GM23338 (cell line): ENCODE measurements around the gene EGFL7. TPM values are rescaled to one million over a fixed set of nuclear protein-coding genes. Genes with fewer than 3 reads are reported as not detected.
A peak's percentile ranks its signal among the peaks of the same experiment; 100 is the strongest.

Experiments used
- ATAC-seq: fragments of 200-7000 bp; cut with Tn5 transposase; 3 replicates; pipeline ENCODE4 v1.9.1; 2020
- DNase-seq: peaks from one replicate; pipeline ENCODE4 v3.0.0-alpha.2; 2015; ENCODE audit warnings: low spot score
- H2AFZ ChIP-seq: fragments of 200-600 bp; sonication (generic); 2 replicates; pipeline ENCODE4 v1.8.0; 2016; ENCODE audit warnings: antibody characterized with exemption, mild to moderate bottlenecking, moderate library complexity
- H3F3A ChIP-seq: fragments of 200-600 bp; sonication (generic); replicated peaks from 2 replicates; pipeline ENCODE4 v1.8.0; 2017; ENCODE audit warnings: antibody characterized with exemption, mixed run types, low read depth
- H3K27ac ChIP-seq: fragments of 200-600 bp; sonication (generic); 2 replicates; pipeline ENCODE4 v1.6.1; 2016; ENCODE audit warnings: low read depth
- H3K27me3 ChIP-seq: fragments of 200-600 bp; sonication (generic); 2 replicates; pipeline ENCODE4 v1.8.0; 2016; ENCODE audit warnings: mild to moderate bottlenecking, mixed run types, moderate library complexity; ENCODE audit not compliant: insufficient read depth
- H3K36me3 ChIP-seq: fragments of 200-600 bp; sonication (generic); 2 replicates; pipeline ENCODE4 v1.8.0; 2016; ENCODE audit warnings: mild to moderate bottlenecking; ENCODE audit not compliant: insufficient read depth
- H3K4me1 ChIP-seq: fragments of 200-600 bp; sonication (generic); 2 replicates; pipeline ENCODE4 v1.8.0; 2016; ENCODE audit warnings: mild to moderate bottlenecking, moderate library complexity; ENCODE audit not compliant: insufficient read depth
- H3K4me2 ChIP-seq: fragments of 200-600 bp; sonication (generic); 2 replicates; pipeline ENCODE4 v1.7.1; 2017; ENCODE audit warnings: mixed run types
- H3K4me3 ChIP-seq: fragments of 200-600 bp; sonication (generic); 2 replicates; pipeline ENCODE4 v1.6.1; 2016; ENCODE audit warnings: mixed run types
- H3K79me2 ChIP-seq: fragments of 200-600 bp; sonication (generic); replicated peaks from 2 replicates; pipeline ENCODE4 v1.8.0; 2017; ENCODE audit warnings: mild to moderate bottlenecking; ENCODE audit not compliant: insufficient read depth
- H3K9me2 ChIP-seq: fragments of 200-600 bp; sonication (generic); 2 replicates; pipeline ENCODE4 v1.8.0; 2017; ENCODE audit not compliant: insufficient read depth
- H4K20me1 ChIP-seq: fragments of 200-600 bp; sonication (generic); replicated peaks from 2 replicates; pipeline ENCODE4 v1.8.0; 2017; ENCODE audit warnings: mild to moderate bottlenecking; ENCODE audit not compliant: insufficient read depth
- H3K27ac Mint-ChIP-seq: 2 replicates; pipeline ENCODE4 v1.8.0; 2020; ENCODE audit warnings: inconsistent platforms, mild to moderate bottlenecking, moderate library complexity, mixed read lengths
- H3K27me3 Mint-ChIP-seq: 3 replicates; pipeline ENCODE4 v1.8.0; 2022; ENCODE audit warnings: low read depth, mild to moderate bottlenecking, moderate library complexity, mixed read lengths, inconsistent platforms; ENCODE audit not compliant: insufficient read depth, poor library complexity
- H3K36me3 Mint-ChIP-seq: 3 replicates; pipeline ENCODE4 v1.8.0; 2021; ENCODE audit warnings: low read depth, mild to moderate bottlenecking, inconsistent platforms, moderate library complexity, mixed read lengths
- H3K4me1 Mint-ChIP-seq: 3 replicates; pipeline ENCODE4 v1.8.0; 2020; ENCODE audit warnings: mild to moderate bottlenecking, inconsistent platforms, mixed read lengths
- H3K4me3 Mint-ChIP-seq: 3 replicates; pipeline ENCODE4 v1.8.0; 2021; ENCODE audit warnings: moderate library complexity, mild to moderate bottlenecking, inconsistent platforms, mixed read lengths
- H3K9me3 Mint-ChIP-seq: 3 replicates; pipeline ENCODE4 v1.8.0; 2020; ENCODE audit warnings: moderate library complexity, mild to moderate bottlenecking, inconsistent platforms, mixed read lengths
- CREB1 ChIP-seq: fragments of 250-450 bp; sonication (Bioruptor Pico); IDR thresholded peaks from 2 replicates; pipeline ENCODE4 v1.5.0; 2020; ENCODE audit warnings: low read depth, mild to moderate bottlenecking, moderate library complexity
- CTCF ChIP-seq, 2 experiments: fragments of 200-600 bp in 1 of 2; sonication (generic) in 1 of 2; conservative IDR thresholded peaks; 2 replicates each; pipeline versions ENCODE4 v1.5.1 to v1.6.1; 2016 to 2017; ENCODE audit warnings: antibody characterized with exemption in 2 of 2, low read depth in 2 of 2, mild to moderate bottlenecking in 2 of 2, moderate library complexity in 1 of 2
- EZH2 ChIP-seq: fragments of 200-600 bp; sonication (generic); IDR thresholded peaks from one replicate; pipeline ENCODE4 v1.8.0; 2017; ENCODE audit warnings: antibody characterized with exemption, mild to moderate bottlenecking, low read depth; ENCODE audit not compliant: unreplicated experiment
- EZH2phosphoT487 ChIP-seq: fragments of 200-600 bp; sonication (generic); IDR thresholded peaks from one replicate; pipeline ENCODE4 v1.8.1; 2018; ENCODE audit warnings: antibody characterized with exemption; ENCODE audit not compliant: unreplicated experiment
- JUNB ChIP-seq: IDR thresholded peaks from one replicate; pipeline ENCODE4 v1.6.1; 2016; ENCODE audit warnings: antibody characterized with exemption; ENCODE audit not compliant: unreplicated experiment
- NANOG ChIP-seq: IDR thresholded peaks from 2 replicates; pipeline ENCODE4 v1.6.1; 2016; ENCODE audit warnings: antibody characterized with exemption, borderline replicate concordance
- POLR2AphosphoS5 ChIP-seq: IDR thresholded peaks from 2 replicates; pipeline ENCODE4 v1.6.1; 2016; ENCODE audit warnings: antibody characterized with exemption, low read depth
- REST ChIP-seq: IDR thresholded peaks from one replicate; pipeline ENCODE4 v1.6.1; 2018; ENCODE audit warnings: antibody characterized with exemption; ENCODE audit not compliant: unreplicated experiment
- STAT1 ChIP-seq: IDR thresholded peaks from one replicate; pipeline ENCODE4 v1.6.1; 2016; ENCODE audit warnings: antibody characterized with exemption; ENCODE audit not compliant: unreplicated experiment
- ZNF114 ChIP-seq: fragments of 250-450 bp; sonication (Bioruptor Pico); IDR thresholded peaks from 2 replicates; pipeline ENCODE4 v1.5.0; 2020; ENCODE audit warnings: mild to moderate bottlenecking, moderate library complexity
- ZNF331 ChIP-seq: fragments of 250-450 bp; sonication (Bioruptor Pico); IDR thresholded peaks from 2 replicates; pipeline ENCODE4 v1.5.0; 2020; ENCODE audit warnings: low read depth, mild to moderate bottlenecking, moderate library complexity
- polyA plus RNA-seq: library from polyadenylated mRNA; unstranded; fragments of >200 nt; fragmentation: Nextera tagmentation; extraction: Ambion mirVana; gene quantifications from 2 replicates; pipeline ENCODE4 v1.2.1, GENCODE V29; 2016
- total RNA-seq: library from RNA; depleted of rRNA; stranded (reverse); fragments of >200 nt; shearing (Covaris generic); gene quantifications from 2 replicates; pipeline ENCODE4 v1.2.3, GENCODE V29; 2014
- TF ChIP-seq, protein P1 (sequence below): IDR thresholded peaks from 2 replicates; pipeline ENCODE4 v1.6.1; 2016; ENCODE audit warnings: antibody characterized with exemption
- TF ChIP-seq, protein P2 (sequence below): fragments of 250-450 bp; sonication (Bioruptor Pico); IDR thresholded peaks from 2 replicates; pipeline ENCODE4 v1.5.0; 2020; ENCODE audit warnings: mild to moderate bottlenecking, moderate library complexity

Gene EGFL7
- total and polyA plus RNA-seq, 2 experiments from 2014 or later, result 44.4 to 60.8 TPM

- Histone ChIP-seq H3K79me2 (no peaks in the 10 kb centered on the region), H3K4me3 (peak overlapping the region; percentile 45; the same call in 1 of the 2 replicates), H3K9me2 (no peaks in the 10 kb centered on the region), H3K27me3 (no peaks in the 10 kb centered on the region), H3K36me3 (no peaks in the 10 kb centered on the region), H3K4me2 (peak overlapping the region; percentile 70; the same call in 1 of the 2 replicates), H3K27ac (no peak overlapping the region), H2AFZ (peak overlapping the region; percentile 96), H3F3A (no peaks in the 10 kb centered on the region; the same call in 1 of the 2 replicates), H4K20me1 (no peaks in the 10 kb centered on the region), H3K4me1 (no peaks in the 10 kb centered on the region; the same call in 1 of the 2 replicates)
- DNase-seq (no peak), ATAC-seq (no peak)
- no peak overlapping the region for H3K4me3 Mint-ChIP-seq
- no peak for TF ChIP-seq REST
- no peak for TF ChIP-seq ZNF114 (CRISPR knock-in tag)
- TF ChIP-seq STAT1, result no peak
- TF ChIP-seq NANOG, result no peak
- TF ChIP-seq, protein P1, sequence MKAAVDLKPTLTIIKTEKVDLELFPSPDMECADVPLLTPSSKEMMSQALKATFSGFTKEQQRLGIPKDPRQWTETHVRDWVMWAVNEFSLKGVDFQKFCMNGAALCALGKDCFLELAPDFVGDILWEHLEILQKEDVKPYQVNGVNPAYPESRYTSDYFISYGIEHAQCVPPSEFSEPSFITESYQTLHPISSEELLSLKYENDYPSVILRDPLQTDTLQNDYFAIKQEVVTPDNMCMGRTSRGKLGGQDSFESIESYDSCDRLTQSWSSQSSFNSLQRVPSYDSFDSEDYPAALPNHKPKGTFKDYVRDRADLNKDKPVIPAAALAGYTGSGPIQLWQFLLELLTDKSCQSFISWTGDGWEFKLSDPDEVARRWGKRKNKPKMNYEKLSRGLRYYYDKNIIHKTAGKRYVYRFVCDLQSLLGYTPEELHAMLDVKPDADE, result no peak
- no peak for TF ChIP-seq CREB1
- TF ChIP-seq, protein P2, sequence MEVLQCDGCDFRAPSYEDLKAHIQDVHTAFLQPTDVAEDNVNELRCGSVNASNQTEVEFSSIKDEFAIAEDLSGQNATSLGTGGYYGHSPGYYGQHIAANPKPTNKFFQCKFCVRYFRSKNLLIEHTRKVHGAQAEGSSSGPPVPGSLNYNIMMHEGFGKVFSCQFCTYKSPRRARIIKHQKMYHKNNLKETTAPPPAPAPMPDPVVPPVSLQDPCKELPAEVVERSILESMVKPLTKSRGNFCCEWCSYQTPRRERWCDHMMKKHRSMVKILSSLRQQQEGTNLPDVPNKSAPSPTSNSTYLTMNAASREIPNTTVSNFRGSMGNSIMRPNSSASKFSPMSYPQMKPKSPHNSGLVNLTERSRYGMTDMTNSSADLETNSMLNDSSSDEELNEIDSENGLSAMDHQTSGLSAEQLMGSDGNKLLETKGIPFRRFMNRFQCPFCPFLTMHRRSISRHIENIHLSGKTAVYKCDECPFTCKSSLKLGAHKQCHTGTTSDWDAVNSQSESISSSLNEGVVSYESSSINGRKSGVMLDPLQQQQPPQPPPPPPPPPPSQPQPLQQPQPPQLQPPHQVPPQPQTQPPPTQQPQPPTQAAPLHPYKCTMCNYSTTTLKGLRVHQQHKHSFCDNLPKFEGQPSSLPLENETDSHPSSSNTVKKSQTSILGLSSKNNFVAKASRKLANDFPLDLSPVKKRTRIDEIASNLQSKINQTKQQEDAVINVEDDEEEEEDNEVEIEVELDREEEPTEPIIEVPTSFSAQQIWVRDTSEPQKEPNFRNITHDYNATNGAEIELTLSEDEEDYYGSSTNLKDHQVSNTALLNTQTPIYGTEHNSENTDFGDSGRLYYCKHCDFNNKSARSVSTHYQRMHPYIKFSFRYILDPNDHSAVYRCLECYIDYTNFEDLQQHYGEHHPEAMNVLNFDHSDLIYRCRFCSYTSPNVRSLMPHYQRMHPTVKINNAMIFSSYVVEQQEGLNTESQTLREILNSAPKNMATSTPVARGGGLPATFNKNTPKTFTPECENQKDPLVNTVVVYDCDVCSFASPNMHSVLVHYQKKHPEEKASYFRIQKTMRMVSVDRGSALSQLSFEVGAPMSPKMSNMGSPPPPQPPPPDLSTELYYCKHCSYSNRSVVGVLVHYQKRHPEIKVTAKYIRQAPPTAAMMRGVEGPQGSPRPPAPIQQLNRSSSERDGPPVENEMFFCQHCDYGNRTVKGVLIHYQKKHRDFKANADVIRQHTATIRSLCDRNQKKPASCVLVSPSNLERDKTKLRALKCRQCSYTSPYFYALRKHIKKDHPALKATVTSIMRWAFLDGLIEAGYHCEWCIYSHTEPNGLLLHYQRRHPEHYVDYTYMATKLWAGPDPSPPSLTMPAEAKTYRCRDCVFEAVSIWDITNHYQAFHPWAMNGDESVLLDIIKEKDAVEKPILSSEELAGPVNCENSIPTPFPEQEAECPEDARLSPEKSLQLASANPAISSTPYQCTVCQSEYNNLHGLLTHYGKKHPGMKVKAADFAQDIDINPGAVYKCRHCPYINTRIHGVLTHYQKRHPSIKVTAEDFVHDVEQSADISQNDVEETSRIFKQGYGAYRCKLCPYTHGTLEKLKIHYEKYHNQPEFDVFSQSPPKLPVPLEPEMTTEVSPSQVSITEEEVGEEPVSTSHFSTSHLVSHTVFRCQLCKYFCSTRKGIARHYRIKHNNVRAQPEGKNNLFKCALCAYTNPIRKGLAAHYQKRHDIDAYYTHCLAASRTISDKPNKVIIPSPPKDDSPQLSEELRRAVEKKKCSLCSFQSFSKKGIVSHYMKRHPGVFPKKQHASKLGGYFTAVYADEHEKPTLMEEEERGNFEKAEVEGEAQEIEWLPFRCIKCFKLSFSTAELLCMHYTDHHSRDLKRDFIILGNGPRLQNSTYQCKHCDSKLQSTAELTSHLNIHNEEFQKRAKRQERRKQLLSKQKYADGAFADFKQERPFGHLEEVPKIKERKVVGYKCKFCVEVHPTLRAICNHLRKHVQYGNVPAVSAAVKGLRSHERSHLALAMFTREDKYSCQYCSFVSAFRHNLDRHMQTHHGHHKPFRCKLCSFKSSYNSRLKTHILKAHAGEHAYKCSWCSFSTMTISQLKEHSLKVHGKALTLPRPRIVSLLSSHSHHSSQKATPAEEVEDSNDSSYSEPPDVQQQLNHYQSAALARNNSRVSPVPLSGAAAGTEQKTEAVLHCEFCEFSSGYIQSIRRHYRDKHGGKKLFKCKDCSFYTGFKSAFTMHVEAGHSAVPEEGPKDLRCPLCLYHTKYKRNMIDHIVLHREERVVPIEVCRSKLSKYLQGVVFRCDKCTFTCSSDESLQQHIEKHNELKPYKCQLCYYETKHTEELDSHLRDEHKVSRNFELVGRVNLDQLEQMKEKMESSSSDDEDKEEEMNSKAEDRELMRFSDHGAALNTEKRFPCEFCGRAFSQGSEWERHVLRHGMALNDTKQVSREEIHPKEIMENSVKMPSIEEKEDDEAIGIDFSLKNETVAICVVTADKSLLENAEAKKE (CRISPR knock-in tag), result no peak
- no peak for TF ChIP-seq EZH2
- no peak for TF ChIP-seq POLR2AphosphoS5
- TF ChIP-seq CTCF (conservative IDR thresholded peaks at IDR 0.05; ENCODE audit: low read depth in 2 of 2), result no peak
- no peak for TF ChIP-seq EZH2phosphoT487
- TF ChIP-seq JUNB, result no peak
- no peak for TF ChIP-seq ZNF331 (CRISPR knock-in tag)
- no peaks in the 10 kb centered on the region for H3K9me3 Mint-ChIP-seq
- no peaks in the 10 kb centered on the region for H3K36me3 Mint-ChIP-seq
- H3K27me3 Mint-ChIP-seq, result peaks cover 3% of the 10 kb centered on the region
- no peak overlapping the region for H3K27ac Mint-ChIP-seq
- H3K4me1 Mint-ChIP-seq, result peaks cover 4% of the 10 kb centered on the region; the same call in 1 of the 3 replicates
Measured at GRCh38 chr9:136644343-136644592, 18.4 kb upstream of the EGFL7 start.
